Vagina (tissue), 2 donors: ENCODE results near the gene PANK1.

Experiments used
- POLR2A ChIP-seq, 2 donors: fragments of 450-650 bp; IDR thresholded peaks; one replicate each; pipeline ENCODE4 v1.6.1; 2017; ENCODE audit warnings: antibody characterized with exemption in 2 of 2, mild to moderate bottlenecking in 2 of 2, moderate library complexity in 2 of 2
- POLR2AphosphoS5 ChIP-seq, 2 donors: sonication (generic); formaldehyde crosslinking; IDR thresholded peaks; one replicate each; pipeline ENCODE4 v1.9.0; 2017; ENCODE audit warnings: antibody characterized with exemption in 2 of 2, mild to moderate bottlenecking in 2 of 2, low read depth in 1 of 2; ENCODE audit not compliant: insufficient read depth in 1 of 2
- TF ChIP-seq, protein P1 (sequence below), 3 experiments: fragments of 450-650 bp in 2 of 3; fragments of 200-600 bp in 1 of 3; sonication (generic) in 1 of 3; IDR thresholded peaks; one replicate each; pipeline ENCODE4 v1.5.1; 2017 to 2019; ENCODE audit warnings: antibody characterized with exemption in 3 of 3, mild to moderate bottlenecking in 2 of 3, moderate library complexity in 2 of 3

- TF ChIP-seq POLR2A (IDR thresholded peaks at IDR 0.05) (no peak), POLR2AphosphoS5 (IDR thresholded peaks at IDR 0.05; ENCODE audit: insufficient read depth in 1 of 2, low read depth in 1 of 2) (no peak)
- TF ChIP-seq, protein P1, sequence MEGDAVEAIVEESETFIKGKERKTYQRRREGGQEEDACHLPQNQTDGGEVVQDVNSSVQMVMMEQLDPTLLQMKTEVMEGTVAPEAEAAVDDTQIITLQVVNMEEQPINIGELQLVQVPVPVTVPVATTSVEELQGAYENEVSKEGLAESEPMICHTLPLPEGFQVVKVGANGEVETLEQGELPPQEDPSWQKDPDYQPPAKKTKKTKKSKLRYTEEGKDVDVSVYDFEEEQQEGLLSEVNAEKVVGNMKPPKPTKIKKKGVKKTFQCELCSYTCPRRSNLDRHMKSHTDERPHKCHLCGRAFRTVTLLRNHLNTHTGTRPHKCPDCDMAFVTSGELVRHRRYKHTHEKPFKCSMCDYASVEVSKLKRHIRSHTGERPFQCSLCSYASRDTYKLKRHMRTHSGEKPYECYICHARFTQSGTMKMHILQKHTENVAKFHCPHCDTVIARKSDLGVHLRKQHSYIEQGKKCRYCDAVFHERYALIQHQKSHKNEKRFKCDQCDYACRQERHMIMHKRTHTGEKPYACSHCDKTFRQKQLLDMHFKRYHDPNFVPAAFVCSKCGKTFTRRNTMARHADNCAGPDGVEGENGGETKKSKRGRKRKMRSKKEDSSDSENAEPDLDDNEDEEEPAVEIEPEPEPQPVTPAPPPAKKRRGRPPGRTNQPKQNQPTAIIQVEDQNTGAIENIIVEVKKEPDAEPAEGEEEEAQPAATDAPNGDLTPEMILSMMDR (IDR thresholded peaks at IDR 0.05) = no peak
Measured at GRCh38 chr10:89621438-89621837, 23.6 kb downstream of the PANK1 start.
